GM21528 (cell line): Measurements from ENCODE around the gene OGFR.

Experiments used
- ATAC-seq: cut with Tn5 transposase; IDR thresholded peaks from one replicate; pipeline ENCODE4 v1.9.1; 2021; ENCODE audit warnings: mild to moderate bottlenecking, moderate library complexity; ENCODE audit not compliant: unreplicated experiment, low FRiP score

Gene OGFR, protein sequence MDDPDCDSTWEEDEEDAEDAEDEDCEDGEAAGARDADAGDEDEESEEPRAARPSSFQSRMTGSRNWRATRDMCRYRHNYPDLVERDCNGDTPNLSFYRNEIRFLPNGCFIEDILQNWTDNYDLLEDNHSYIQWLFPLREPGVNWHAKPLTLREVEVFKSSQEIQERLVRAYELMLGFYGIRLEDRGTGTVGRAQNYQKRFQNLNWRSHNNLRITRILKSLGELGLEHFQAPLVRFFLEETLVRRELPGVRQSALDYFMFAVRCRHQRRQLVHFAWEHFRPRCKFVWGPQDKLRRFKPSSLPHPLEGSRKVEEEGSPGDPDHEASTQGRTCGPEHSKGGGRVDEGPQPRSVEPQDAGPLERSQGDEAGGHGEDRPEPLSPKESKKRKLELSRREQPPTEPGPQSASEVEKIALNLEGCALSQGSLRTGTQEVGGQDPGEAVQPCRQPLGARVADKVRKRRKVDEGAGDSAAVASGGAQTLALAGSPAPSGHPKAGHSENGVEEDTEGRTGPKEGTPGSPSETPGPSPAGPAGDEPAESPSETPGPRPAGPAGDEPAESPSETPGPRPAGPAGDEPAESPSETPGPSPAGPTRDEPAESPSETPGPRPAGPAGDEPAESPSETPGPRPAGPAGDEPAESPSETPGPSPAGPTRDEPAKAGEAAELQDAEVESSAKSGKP

DNA sequence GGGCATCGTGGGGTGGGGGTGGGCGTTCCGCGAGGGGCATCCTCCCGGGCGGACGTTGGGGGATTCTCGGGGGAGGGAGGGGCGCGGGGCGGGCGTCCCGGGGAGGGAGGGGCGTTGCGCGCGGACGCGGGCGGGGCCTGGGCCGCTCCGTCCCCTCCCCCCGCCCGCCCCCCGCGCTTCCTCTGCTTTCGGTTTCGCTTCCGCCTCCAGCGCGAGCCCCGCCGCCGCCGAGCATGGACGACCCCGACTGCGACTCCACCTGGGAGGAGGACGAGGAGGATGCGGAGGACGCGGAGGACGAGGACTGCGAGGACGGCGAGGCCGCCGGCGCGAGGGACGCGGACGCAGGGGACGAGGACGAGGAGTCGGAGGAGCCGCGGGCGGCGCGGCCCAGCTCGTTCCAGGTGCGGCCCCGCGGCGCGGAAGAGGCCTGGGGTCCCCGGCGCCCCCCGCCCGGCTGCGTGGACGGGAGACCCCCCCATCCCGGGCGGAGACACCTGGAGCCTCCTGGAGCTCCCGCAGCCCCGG, at the start of gene OGFR:
OGFR (plus strand) TSS at position 209 of the 528 bp plus-strand sequence; CDS start at position 234, 25 bp downstream.
- peak; percentile 51 for ATAC-seq

GRCh38 chr20:62754991-62755356, 49.7 kb upstream of the OGFR start:
- ATAC-seq, result no peak

GRCh38 chr20:62755817-62756724, 48.6 kb upstream of the OGFR start:
- ATAC-seq, result no peak

DNA sequence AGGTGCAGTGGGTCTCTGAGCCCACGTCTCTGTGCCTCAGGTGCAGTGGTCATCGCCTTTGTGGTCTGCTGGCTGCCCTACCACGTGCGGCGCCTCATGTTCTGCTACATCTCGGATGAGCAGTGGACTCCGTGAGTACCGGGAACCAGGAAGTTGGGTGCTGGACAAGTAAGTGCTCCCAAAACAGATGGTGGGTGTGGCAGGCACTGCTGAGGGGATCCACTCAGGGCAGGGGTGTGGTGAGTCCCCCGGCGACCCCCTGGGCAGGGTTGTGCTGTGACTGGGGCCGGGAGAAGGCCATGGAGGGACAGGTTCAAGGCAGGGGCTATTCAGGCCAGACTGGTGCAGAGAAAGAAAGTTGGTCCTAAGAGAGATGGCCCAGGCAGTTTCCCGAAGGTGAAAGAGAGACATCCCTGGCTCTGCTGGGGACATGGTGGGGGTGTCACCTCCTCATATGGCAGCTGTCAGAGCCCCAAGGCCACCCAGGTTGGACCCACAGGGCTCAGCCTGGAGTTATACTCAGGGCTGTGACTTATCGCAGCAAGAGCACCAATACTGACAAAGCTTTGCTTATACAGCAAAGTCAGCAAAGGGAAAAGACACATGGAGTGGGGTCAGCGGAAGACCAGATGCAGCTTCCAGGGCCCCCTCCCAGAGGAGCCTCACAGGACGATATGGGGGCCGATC, 46.3 kb upstream of the OGFR start:
- ATAC-seq, result no peak

- no peak for ATAC-seq
Measured at GRCh38 chr20:62759981-62760431, 44.6 kb upstream of the OGFR start.

DNA sequence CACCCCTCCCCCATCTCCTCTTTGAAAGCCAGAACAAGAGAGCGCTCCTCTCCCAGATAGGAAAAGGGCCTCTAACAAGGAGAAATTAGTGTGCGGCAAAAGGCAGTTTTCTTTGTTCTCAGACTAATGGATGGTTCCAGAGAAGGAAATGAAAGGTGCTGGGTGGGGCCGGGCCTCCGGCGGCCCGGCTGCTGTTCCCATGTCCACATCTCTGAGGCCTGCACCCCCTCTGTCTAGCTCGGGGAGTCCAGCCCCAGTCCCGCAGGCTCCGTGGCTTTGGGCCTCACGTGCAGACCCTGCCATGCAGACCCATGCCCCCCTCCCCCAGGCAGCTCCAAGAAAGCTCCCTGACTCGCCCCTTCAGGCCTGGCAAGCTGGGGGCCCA, 44.2 kb upstream of the OGFR start:
- ATAC-seq, result no peak

- no peak for ATAC-seq
Measured at GRCh38 chr20:62760856-62761758, 43.5 kb upstream of the OGFR start.

- ATAC-seq, result no peak
Measured at GRCh38 chr20:62761759-62762131, 42.9 kb upstream of the OGFR start.

DNA sequence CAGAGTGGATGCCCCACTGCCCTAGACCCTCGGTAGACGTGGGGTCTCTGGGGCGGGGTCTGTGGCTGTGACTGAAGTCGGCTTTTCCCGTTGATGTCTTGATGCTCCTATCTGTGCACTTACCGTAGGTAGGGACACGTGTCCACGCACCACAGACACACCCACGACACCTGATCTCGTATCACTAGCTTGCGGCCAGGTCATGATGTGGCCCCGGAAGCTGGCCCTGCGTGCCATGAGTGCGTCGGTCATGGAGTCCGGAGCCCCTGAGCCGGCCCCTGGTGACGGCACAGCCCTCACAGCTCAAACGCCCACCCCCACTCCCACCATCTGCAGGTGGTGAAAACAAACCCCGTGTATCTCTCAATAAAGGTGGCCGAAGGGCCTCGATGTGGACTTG, 42.3 kb upstream of the OGFR start:
- ATAC-seq, result no peak

DNA sequence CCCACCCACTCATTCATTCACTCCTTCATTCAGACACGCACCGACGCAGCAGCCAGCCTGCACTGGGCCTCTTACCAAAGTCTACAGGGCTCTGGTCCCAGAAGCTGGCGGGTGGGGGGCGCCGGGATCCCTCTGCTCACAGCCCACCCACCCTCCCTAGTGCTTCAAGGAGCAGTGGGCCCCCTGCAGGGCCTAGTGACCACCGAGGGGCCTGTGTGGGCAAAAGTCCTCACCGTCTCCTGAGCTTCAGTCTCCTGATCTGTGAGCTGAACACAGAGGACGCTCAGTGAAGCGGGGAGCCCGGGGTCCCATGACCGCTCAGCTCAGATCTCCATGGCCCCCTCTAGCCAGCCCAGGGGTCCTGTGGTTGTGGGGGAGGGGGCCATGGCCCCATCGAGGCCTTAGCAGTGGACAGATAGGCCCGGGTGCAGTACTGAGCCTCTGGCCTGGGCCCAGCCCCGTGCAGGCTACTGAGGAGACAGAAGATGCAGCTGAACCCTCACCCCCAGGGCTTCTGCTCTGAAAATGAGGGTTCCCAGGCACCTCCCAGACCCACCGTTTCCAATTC, 41.8 kb upstream of the OGFR start:
- ATAC-seq, result no peak

DNA sequence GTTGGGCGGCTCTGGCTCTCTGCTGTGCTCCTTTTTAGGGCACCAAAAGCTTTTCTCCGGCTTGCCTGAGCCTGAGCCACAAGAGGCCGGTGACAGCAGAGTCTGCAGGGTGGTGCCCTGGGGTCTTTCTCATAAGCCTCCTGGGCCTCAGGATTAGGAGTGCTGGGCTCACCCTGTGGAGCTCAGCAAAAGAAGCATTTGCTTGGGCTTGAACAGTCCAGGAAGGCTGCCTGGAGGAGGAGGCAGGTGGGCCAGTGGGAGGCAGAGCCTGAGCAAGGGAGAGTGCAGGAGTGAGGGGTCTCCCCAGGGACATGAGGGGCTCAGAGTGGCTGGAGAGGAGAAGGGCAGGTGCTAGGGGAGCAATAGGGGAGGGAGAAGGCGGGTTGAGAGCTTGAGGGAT, 41.2 kb upstream of the OGFR start:
- ATAC-seq, result no peak

GRCh38 chr20:62764156-62764935, 40.3 kb upstream of the OGFR start:
- ATAC-seq, result no peak

- ATAC-seq, result no peak
Measured at GRCh38 chr20:62765021-62765420, 39.6 kb upstream of the OGFR start.

GRCh38 chr20:62765432-62766070, 39.1 kb upstream of the OGFR start:
- no peak for ATAC-seq

DNA sequence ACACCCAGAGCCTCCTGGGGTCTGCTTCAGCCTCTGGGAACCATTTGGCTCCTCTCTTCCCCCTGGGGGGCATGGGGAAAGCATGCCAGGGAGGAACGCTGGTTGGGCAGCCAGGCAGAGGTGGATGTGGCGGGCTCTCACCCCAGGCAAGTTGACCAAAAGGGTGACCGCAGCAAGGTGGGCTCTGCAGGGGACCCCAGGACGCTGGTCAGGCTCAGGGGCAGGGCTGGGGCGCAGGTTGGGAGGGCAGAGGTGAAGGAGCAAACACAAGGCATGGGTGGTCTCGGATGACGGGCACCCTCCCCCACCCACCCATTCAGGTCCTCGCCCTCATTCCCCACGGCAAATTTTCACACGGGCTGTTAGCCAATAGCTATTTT, 38.6 kb upstream of the OGFR start:
- no peak for ATAC-seq

- no peak for ATAC-seq
Measured at GRCh38 chr20:62766716-62767115, 37.9 kb upstream of the OGFR start.

GRCh38 chr20:62768234-62768546, 36.4 kb upstream of the OGFR start:
- no peak for ATAC-seq
